OCI-M2 (cell line): Measurements from ENCODE around the gene OLFML3.

Experiments used
- DNase-seq: peaks from one replicate; lab custom pipeline; 2025; ENCODE audit not compliant: unreplicated experiment; lab: John Stamatoyannopoulos, UW

Gene OLFML3, protein sequence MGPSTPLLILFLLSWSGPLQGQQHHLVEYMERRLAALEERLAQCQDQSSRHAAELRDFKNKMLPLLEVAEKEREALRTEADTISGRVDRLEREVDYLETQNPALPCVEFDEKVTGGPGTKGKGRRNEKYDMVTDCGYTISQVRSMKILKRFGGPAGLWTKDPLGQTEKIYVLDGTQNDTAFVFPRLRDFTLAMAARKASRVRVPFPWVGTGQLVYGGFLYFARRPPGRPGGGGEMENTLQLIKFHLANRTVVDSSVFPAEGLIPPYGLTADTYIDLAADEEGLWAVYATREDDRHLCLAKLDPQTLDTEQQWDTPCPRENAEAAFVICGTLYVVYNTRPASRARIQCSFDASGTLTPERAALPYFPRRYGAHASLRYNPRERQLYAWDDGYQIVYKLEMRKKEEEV

GRCh38 chr1:113978863-113979702 lies at the start of gene OLFML3:
Gene OLFML3 (plus strand): TSS chr1:113979474. CDS start chr1:113979517, 43 bp downstream.
- no peak for DNase-seq

DNA sequence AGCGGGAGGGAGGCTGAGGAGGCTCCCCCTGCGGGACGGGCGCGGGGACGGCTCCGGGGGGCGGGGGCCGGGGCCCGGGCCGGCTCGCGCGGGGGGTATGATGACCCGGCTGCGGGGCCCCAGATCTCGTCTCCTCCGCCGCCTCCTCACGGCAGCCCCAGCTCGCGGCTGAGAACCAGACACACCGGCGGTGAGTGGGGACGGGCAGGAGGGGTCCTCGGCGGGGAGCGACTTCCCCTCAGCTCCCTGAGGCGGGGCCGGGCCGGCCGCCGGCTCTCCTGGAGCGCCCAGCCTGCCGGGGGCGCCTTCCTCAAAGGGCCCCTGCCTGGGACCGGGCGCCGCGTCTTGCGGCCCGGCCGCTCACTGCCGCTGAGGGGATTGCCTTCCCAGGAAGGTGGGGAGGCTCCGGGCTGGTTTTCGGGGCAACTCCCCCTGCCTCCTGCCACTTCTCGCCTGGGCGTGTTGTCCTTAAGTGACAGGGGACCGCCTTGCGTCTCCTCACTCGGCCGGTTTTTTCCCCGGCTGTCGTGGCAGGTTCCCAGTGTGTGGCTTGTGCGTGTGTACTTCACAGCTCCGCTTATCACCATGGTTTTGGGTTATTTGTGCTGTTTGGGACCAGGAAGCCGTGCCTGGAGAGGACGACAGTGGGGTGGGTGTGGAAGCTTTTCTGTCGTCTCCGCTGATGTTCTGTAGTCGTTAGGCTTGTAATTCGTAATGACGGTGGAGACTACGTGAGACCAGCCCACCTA lies 49.4 kb upstream of the OLFML3 start:
- DNase-seq: no peak

- DNase-seq: no peak
Observed at GRCh38 chr1:113930499-113931161, 48.6 kb upstream of the OLFML3 start.

- DNase-seq: no peak
Observed at GRCh38 chr1:113931451-113931851, 47.8 kb upstream of the OLFML3 start.

DNA sequence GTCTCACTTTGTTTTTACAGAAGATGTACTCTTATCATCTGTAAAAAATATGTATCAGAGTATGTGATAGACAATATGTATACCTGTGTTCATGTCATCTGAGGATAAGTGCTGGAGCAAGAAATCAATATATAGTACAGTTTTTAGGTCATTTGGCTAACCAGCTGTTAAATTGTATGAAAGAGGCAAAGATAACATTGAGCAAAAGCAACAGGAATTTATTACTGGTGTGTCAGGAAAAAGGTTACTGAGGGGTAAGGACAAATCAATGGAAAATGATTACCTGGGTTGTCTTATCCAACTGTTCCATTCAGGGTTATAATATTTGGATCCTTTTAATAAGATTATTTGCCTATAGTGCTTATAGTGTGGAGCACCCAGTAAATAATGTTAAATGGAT lies 45.3 kb upstream of the OLFML3 start:
- no peak for DNase-seq

- DNase-seq: no peak
Observed at GRCh38 chr1:113934511-113935055, 44.7 kb upstream of the OLFML3 start.

GRCh38 chr1:113935176-113935575 lies 44.1 kb upstream of the OLFML3 start:
- DNase-seq: no peak

DNA sequence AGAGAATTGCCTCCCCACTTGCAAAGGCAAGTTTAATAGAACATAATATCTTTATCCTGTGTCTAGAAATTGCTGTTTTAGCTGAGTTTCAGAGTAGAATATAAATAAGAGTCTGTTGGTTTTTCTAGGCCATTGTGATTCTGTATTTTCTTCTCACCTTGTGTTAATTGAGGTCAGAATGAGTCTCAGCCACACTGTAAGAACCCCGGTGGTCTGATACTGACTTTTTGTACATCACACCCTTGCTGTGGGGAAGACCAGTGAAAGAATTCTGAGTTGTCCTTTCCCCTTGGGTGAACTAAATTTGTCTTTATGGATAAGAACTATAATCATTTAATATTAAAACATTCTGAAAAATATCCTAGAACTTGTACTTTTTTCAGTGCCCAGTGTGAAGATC lies 43.3 kb upstream of the OLFML3 start:
- no peak for DNase-seq

- DNase-seq: no peak
Observed at GRCh38 chr1:113937146-113937545, 42.1 kb upstream of the OLFML3 start.

GRCh38 chr1:113938192-113938591 lies 41.1 kb upstream of the OLFML3 start:
- DNase-seq: no peak

DNA sequence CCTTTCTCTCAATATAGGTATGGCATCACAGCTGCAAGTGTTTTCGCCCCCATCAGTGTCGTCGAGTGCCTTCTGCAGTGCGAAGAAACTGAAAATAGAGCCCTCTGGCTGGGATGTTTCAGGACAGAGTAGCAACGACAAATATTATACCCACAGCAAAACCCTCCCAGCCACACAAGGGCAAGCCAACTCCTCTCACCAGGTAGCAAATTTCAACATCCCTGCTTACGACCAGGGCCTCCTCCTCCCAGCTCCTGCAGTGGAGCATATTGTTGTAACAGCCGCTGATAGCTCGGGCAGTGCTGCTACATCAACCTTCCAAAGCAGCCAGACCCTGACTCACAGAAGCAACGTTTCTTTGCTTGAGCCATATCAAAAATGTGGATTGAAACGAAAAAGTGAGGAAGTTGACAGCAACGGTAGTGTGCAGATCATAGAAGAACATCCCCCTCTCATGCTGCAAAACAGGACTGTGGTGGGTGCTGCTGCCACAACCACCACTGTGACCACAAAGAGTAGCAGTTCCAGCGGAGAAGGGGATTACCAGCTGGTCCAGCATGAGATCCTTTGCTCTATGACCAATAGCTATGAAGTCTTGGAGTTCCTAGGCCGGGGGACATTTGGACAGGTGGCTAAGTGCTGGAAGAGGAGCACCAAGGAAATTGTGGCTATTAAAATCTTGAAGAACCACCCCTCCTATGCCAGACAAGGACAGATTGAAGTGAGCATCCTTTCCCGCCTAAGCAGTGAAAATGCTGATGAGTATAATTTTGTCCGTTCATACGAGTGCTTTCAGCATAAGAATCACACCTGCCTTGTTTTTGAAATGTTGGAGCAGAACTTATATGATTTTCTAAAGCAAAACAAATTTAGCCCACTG lies 38.7 kb upstream of the OLFML3 start:
- DNase-seq: no peak

GRCh38 chr1:113941245-113941559 lies 38.1 kb upstream of the OLFML3 start:
- DNase-seq: no peak

DNA sequence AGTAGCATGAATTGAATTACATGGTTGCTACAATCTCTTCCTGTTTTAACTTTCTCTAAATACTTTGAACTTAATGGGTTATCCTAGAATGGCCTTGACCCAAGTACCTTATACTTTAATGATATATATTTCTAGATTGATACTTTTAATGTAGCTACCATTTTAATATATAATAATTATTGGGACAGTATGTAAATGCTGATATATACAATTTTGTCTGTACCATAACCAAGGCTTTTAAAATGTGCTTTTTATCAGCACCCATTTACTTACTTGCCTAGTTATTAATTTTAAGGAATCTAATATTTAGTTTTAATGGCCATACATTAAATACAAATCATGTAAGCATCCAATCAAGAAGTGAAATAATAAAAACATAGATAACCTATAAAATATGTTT lies 36.7 kb upstream of the OLFML3 start:
- no peak for DNase-seq

GRCh38 chr1:113943028-113943811 lies 36.1 kb upstream of the OLFML3 start:
- no peak for DNase-seq

- DNase-seq: no peak
Observed at GRCh38 chr1:113945329-113945728, 33.9 kb upstream of the OLFML3 start.

DNA sequence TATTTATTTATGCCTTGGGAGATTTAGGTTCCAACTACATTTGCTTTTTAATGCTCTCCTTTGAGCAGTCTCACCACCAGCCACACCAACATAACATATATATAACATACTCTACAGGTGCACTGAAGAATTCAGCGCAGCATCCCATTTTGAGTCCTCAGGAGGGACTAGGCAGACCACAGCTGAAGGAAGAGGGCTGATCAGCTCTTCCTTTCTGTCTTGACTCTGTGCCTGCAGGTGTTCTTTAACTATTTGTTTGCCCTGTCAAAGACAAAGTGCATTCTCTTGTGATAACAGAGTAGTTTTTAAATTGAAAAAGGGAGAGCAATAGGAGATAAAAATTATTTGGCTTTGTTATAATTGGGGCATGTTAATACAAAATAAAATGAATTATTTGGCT lies 33.2 kb upstream of the OLFML3 start:
- no peak for DNase-seq

DNA sequence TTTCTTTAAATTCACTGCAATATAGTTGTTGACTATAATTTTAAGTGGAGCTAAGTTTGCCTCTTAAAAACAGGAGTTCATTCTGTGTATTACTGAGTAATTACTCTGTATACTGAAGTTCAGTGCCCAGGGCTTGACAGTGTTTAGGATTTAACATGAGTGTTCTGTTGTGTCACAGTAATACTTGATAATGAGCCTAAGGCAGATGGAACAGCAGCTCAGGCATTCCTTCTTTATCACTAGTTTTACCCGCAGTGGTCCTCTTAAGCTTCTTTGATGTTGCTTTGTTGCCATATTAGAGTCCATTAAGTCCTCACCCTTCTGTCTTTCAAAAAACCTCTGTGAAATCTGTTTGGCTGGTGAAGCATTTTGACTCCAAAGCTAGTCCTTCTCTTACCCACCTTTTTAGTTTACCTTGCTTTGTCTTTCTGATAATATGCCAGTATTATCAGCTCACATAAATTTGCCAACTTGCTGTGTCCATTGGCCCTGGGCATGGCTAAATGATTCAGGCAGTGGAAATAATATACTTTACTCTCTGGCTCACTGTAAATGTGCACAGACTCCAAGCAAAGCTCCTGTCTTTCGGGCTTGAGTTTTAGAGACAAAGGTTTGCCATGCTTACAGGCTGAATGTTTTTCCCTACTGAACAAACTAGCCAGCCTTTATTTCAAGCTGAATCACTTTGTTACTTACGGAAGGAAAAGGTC lies 32.4 kb upstream of the OLFML3 start:
- no peak for DNase-seq

DNA sequence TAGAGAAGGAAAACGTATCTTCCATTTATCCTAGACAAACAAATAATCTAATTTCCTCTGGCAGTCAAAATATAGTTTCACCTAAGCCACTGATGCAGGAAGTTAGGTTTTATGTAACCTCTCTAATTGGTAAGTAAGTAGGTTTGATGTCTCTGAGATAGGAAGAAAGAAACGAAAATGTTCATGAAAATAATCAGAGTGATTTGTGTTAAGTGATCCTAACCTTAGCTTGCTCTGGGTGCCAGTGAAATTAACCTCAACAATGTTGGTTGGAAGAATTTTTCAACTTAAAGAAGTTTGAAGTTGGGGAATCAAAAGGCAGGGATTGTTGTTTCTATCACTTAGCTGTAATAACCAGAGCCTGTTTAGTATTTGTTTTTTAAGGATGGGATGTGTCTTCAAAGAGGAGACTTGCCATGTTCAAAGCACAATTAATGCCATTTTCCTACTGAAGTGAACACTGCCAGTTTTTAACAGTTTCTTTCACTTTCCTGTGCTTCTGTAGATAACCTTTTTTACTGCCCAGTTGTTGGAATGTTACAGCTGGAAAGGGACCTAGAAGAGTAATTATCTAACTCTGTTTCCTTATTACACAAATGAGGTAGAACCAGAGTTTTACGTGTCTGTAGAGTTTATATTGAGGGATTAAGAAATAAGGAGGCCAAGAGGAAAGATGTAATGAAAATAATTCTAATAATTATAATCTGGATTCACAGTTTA lies 31.7 kb upstream of the OLFML3 start:
- no peak for DNase-seq
